GM12873 (cell line): Measurements from ENCODE around the gene RIN2.

Source experiments
- TF ChIP-seq, protein P1 (sequence below): IDR thresholded peaks from 2 replicates; pipeline ENCODE4 v1.5.1; 2012; ENCODE audit warnings: low read depth, mild to moderate bottlenecking, moderate library complexity, low read length, control low read depth; ENCODE audit not compliant: insufficient read depth; ENCODE audit errors: missing control alignments

RIN2 gene

DNA sequence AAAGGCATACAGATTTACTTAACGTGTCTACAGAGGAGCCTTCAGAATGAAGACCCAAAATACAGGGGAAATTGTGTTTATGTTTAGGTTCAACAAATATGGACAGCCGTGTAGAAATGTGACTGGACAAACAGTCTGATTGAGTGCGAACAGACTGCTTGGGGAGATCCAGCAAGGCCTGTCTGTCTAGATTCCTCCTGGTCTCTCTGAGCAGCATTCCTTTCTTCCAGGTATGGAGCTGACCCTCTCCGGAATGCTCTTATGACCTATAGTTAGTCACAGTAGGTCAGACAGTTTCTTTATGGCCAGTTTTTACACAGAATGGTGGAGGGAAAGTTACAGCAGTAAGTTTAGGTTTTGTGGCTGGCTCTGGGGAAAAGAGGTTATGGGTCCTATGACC lies 9.0 kb downstream of the RIN2 start:
- TF ChIP-seq, protein P1, sequence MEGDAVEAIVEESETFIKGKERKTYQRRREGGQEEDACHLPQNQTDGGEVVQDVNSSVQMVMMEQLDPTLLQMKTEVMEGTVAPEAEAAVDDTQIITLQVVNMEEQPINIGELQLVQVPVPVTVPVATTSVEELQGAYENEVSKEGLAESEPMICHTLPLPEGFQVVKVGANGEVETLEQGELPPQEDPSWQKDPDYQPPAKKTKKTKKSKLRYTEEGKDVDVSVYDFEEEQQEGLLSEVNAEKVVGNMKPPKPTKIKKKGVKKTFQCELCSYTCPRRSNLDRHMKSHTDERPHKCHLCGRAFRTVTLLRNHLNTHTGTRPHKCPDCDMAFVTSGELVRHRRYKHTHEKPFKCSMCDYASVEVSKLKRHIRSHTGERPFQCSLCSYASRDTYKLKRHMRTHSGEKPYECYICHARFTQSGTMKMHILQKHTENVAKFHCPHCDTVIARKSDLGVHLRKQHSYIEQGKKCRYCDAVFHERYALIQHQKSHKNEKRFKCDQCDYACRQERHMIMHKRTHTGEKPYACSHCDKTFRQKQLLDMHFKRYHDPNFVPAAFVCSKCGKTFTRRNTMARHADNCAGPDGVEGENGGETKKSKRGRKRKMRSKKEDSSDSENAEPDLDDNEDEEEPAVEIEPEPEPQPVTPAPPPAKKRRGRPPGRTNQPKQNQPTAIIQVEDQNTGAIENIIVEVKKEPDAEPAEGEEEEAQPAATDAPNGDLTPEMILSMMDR, result no peak

DNA sequence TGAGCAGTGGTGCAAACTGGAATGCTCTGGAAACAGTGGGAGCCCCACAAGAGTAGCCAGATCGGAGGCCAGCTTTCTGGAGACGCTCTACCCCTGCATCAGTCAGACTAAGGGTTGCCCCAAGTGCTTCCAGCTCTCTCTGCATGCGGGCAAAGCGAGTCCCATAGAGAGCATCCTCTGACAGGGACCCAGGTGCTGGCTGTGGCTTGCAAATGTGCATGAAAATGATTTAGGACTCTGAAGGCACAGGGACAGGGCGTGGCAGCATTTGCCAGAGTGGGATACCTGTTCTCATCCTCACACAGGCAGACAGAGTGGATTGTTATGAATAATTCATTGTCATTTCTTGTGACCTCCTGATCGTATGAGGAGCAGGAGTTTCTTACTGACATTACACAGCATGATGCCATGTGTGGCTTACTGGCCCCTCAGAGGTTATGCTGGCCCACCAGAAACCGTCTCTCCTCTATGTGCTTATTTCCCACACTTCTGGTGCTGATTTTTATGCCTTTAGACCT lies 10.3 kb downstream of the RIN2 start:
- TF ChIP-seq, protein P1, result no peak

DNA sequence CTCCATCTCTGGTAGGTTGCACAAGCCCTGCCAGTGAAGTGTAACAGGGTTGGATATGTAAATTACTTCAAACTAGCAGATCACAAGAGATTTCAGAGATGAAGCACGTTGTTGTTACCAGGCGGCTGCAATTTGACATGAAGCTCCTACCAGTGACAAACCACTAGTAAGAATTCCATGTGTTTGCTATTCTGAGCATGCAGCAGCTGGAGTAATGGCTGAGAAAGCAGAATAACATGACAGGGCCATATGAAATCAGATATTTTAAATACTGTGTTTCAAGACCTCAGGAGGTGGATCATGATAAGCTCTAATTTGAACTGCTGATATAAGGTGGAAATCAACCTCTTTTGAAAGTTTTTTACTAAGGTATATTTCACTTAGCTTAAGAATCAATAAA lies 11.4 kb downstream of the RIN2 start:
- TF ChIP-seq, protein P1, result no peak

DNA sequence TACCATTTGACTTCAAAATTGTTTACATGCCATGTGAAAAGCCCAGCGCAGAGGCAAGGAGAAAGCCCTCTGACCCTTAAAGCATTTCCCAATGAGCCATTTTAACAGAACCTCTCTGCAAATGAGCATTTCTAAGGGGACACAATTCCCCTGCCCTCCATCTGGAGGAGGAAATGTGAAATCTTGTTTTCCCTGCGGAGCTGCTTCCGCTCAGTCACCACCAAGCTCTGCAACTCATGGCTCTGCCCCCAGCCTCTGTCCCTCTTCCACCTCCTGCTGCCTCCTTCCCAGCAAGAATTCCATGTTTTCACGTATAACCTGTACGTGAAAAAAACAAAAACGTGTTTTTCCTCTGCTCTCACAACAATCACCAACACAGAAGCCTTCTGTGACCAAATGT lies 12.3 kb downstream of the RIN2 start:
- TF ChIP-seq, protein P1, result no peak

DNA sequence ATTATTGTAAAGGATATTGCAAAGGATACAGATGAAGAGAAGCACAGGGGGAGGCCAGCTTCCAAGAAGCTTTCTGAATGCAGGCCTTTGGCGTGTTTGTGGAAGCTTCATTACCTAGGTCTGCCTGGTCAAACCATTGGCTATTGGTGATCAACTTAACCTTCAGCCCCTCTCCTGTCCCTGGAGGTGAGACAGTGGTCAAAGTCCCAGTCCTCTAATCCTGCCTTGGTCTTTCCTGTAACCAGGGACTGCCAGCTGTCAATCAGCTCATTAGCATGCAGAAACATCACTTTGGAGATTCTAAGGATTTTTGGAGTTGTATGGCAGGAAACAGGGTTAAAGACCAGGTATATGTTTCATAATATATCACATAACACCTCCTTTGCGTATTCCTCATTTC lies 13.0 kb downstream of the RIN2 start:
- TF ChIP-seq, protein P1, result no peak

DNA sequence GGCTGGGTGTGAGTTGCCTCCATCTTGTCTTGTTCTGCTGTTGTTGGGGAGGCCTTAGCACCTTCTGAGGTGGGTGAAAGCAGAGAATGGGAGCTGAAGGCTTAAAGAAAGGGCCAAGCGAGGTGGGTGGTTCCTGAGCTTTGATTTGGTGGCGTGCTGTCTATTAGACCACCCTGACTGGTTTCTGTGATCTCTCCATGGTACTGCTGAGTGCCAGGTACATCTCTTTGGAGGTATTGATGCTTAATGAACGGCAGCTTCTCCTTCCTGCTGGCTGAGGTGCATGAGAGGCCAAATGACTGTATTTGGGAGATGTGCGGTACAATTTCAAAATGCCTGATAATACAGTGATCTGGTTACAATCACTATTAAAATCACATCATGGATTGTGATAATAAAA lies 15.4 kb downstream of the RIN2 start:
- TF ChIP-seq, protein P1, result no peak

DNA sequence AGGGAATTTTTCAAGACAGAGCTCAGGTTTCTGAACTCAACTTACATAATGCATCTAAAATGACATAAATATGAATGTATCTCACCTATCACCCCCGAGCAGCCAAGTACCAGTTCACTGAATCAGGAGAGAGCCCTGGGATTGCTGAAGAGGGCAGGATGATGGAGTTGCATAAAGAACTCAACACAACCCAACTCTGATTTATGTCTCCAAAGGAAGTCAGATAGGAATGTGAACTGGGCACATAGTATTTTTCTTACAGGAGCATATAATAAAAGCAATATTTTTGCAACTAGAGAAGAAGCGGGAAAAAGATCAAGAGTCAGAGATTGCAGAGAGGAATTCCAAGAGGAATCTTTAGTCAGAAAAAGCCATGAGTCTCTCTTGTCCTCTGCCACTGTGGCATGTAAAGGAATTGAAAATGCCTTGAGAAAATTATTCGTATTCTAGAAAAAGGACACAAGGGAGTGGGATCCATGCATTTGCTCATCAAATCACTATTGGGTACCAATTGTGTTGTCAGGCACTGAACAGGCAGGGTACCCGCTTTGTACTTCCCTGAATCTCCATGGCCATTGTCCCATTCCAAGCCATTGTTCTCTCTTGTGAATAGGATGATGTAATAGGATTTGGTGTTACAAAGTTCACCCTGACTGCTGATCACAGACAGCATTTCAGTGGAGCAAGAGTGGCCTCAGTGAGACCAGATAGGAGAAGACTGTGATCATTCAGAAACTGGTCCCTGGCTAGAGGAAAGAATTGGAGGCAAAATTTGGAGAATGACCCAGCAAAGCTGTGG lies 16.3 kb downstream of the RIN2 start:
- TF ChIP-seq, protein P1, result no peak
